HCT116 (cell line): ENCODE data around the gene RIBC2. TPM values are rescaled to one million over a fixed set of nuclear protein-coding genes. Genes with fewer than 3 reads are reported as not detected.

Experiments
- ATAC-seq: fragments of 200-7000 bp; cut with Tn5 transposase; 2 replicates; pipeline ENCODE4 v1.9.1; 2020; ENCODE audit warnings: mild to moderate bottlenecking, moderate library complexity
- BruUV-seq: library from RNA; stranded (reverse); fragments of 400-500 nt; replicated peaks from 2 replicates; lab custom pipeline; 2021; lab: Mats Ljungman, UMichigan
- CTCF ChIA-PET: fragments of 300-600 bp; sonication (Branson Sonifier 250); formaldehyde crosslinking; loops from one replicate; lab custom pipeline; 2021; ENCODE audit warnings: antibody characterized with exemption; lab: Charles Lee
- POLR2A ChIA-PET: fragments of 300-600, 350-600 bp; sonication (Branson Sonifier 250); formaldehyde crosslinking; loops from one replicate; lab custom pipeline; 2021; ENCODE audit warnings: antibody characterized with exemption; lab: Charles Lee
- RAD21 ChIA-PET, 2 experiments: fragments of 300-600 bp; sonication (Branson Sonifier 250); formaldehyde crosslinking; loops; one replicate each; lab custom pipeline; 2023; ENCODE audit warnings: low total read pairs in 2 of 2; ENCODE audit not compliant: uncharacterized antibody in 2 of 2, unreplicated experiment in 2 of 2, low non-redundant PET in 1 of 2; lab: Charles Lee
- DNase-seq: peaks from one replicate; pipeline ENCODE4 v3.0.0-alpha.2; 2010; ENCODE audit warnings: low read depth, low spot score
- H2AFZ ChIP-seq: fragments of 200-600 bp; shearing (Covaris generic), sonication (generic); 2 replicates; pipeline ENCODE4 v1.6.1; 2017; ENCODE audit warnings: low read depth, mixed run types, mixed read lengths, antibody characterized with exemption, low read length; ENCODE audit not compliant: poor library complexity, severe bottlenecking
- H3K27ac ChIP-seq: 2 replicates; pipeline ENCODE4 v1.5.1; 2012; ENCODE audit warnings: low read depth, low read length
- H3K27me3 ChIP-seq: fragments of 200-600 bp; sonication (generic); 2 replicates; pipeline ENCODE4 v1.6.1; 2016; ENCODE audit warnings: mixed run types, low read length, mixed read lengths; ENCODE audit not compliant: insufficient read depth
- H3K36me3 ChIP-seq, 2 experiments: fragments of 200-500 bp in 1 of 2; fragments of 200-600 bp in 1 of 2; sonication (Bioruptor generic) in 1 of 2; sonication (generic) in 1 of 2; 2 replicates each; pipeline versions ENCODE4 v1.5.1 to v1.6.1; 2014 to 2016; ENCODE audit warnings: low read length in 2 of 2, inconsistent platforms in 1 of 2, mixed read lengths in 1 of 2, mixed run types in 1 of 2; ENCODE audit not compliant: insufficient read depth in 2 of 2, control insufficient read depth in 1 of 2
- H3K4me1 ChIP-seq, 2 experiments: fragments of 200-600 bp in 1 of 2; sonication (generic) in 1 of 2; 2 replicates each; pipeline versions ENCODE4 v1.5.1 to v1.6.1; 2012 to 2017; ENCODE audit warnings: low read length in 2 of 2, inconsistent platforms in 1 of 2, mild to moderate bottlenecking in 1 of 2, mixed read lengths in 1 of 2, mixed run types in 1 of 2, moderate library complexity in 1 of 2; ENCODE audit not compliant: insufficient read depth in 2 of 2, control insufficient read depth in 1 of 2
- H3K4me2 ChIP-seq: fragments of 200-600 bp; sonication (generic); 2 replicates; pipeline ENCODE4 v1.6.1; 2017; ENCODE audit warnings: mixed run types, low read length, mixed read lengths
- H3K4me3 ChIP-seq, 2 experiments: fragments of 200-600 bp in 1 of 2; sonication (generic) in 1 of 2; replicated peaks in 1 of 2; 2 replicates each; pipeline ENCODE4 v1.5.1; 2011 to 2016; ENCODE audit warnings: low read length in 2 of 2, control low read depth in 1 of 2, low read depth in 1 of 2, mild to moderate bottlenecking in 1 of 2, mixed read lengths in 1 of 2, mixed run types in 1 of 2
- H3K79me2 ChIP-seq: fragments of 200-600 bp; sonication (generic); 2 replicates; pipeline ENCODE4 v1.6.1; 2017; ENCODE audit warnings: mild to moderate bottlenecking, mixed run types, low read length, moderate library complexity, mixed read lengths; ENCODE audit not compliant: insufficient read depth
- H3K9ac ChIP-seq: fragments of 200-600 bp; sonication (generic); 2 replicates; pipeline ENCODE4 v1.6.1; 2016; ENCODE audit warnings: low read length, mixed read lengths
- H3K9me2 ChIP-seq: fragments of 200-600 bp; sonication (generic), shearing (Covaris generic); 2 replicates; pipeline ENCODE4 v1.6.1; 2017; ENCODE audit warnings: mixed run types, mild to moderate bottlenecking, moderate library complexity; ENCODE audit not compliant: insufficient read depth
- H3K9me3 ChIP-seq, 2 experiments: fragments of 200-500 bp in 1 of 2; fragments of 200-600 bp in 1 of 2; sonication (Bioruptor generic) in 1 of 2; sonication (generic) in 1 of 2; 2 replicates each; pipeline ENCODE4 v1.6.1; 2014 to 2017; ENCODE audit warnings: low read length in 2 of 2, mixed read lengths in 2 of 2, inconsistent platforms in 1 of 2, low read depth in 1 of 2, mild to moderate bottlenecking in 1 of 2, mixed run types in 1 of 2, moderate library complexity in 1 of 2; ENCODE audit not compliant: control insufficient read depth in 1 of 2, insufficient read depth in 1 of 2
- H4K20me1 ChIP-seq: fragments of 200-600 bp; sonication (generic), shearing (Covaris generic); 2 replicates; pipeline ENCODE4 v1.6.1; 2017; ENCODE audit warnings: mixed run types, mild to moderate bottlenecking, moderate library complexity; ENCODE audit not compliant: insufficient read depth
- ATF3 ChIP-seq: IDR thresholded peaks from 2 replicates; pipeline ENCODE4 v1.6.1; 2012
- CBX3 ChIP-seq: IDR thresholded peaks from 2 replicates; pipeline ENCODE4 v1.6.1; 2012; ENCODE audit warnings: low read depth
- CEBPB ChIP-seq: IDR thresholded peaks from 2 replicates; pipeline ENCODE4 v1.6.1; 2012; ENCODE audit warnings: low read depth
- EGR1 ChIP-seq: IDR thresholded peaks from 2 replicates; pipeline ENCODE4 v1.6.1; 2012; ENCODE audit warnings: low read depth
- ELF1 ChIP-seq: IDR thresholded peaks from 2 replicates; pipeline ENCODE4 v1.6.1; 2012; ENCODE audit warnings: low read depth, borderline replicate concordance
- EZH2phosphoT487 ChIP-seq: fragments of 200-600 bp; IDR thresholded peaks from 2 replicates; pipeline ENCODE4 v1.6.1; 2018; ENCODE audit warnings: antibody characterized with exemption, borderline replicate concordance
- JUND ChIP-seq: IDR thresholded peaks from 2 replicates; pipeline ENCODE4 v1.6.1; 2012
- MAX ChIP-seq: IDR thresholded peaks from 2 replicates; pipeline ENCODE4 v1.6.1; 2012
- POLR2A ChIP-seq: IDR thresholded peaks from 2 replicates; pipeline ENCODE4 v1.7.0; 2011; ENCODE audit warnings: borderline replicate concordance; ENCODE audit not compliant: insufficient read depth, insufficient read length; ENCODE audit errors: extremely low read depth
- POLR2AphosphoS5 ChIP-seq: IDR thresholded peaks from 2 replicates; pipeline ENCODE4 v1.6.1; 2011; ENCODE audit warnings: mild to moderate bottlenecking, low read depth, low read length, moderate library complexity
- RAD21 ChIP-seq: IDR thresholded peaks from 2 replicates; pipeline ENCODE4 v1.6.1; 2012; ENCODE audit warnings: low read depth, mild to moderate bottlenecking
- REST ChIP-seq: IDR thresholded peaks from 2 replicates; pipeline ENCODE4 v1.6.1; 2012; ENCODE audit warnings: low read depth
- SIN3A ChIP-seq: IDR thresholded peaks from 2 replicates; pipeline ENCODE4 v1.6.1; 2012; ENCODE audit warnings: low read depth
- SRF ChIP-seq: IDR thresholded peaks from 2 replicates; pipeline ENCODE4 v1.6.1; 2012; ENCODE audit warnings: low read depth
- TCF7L2 ChIP-seq: IDR thresholded peaks from 2 replicates; pipeline ENCODE4 v1.7.0; 2011; ENCODE audit warnings: borderline replicate concordance, inconsistent platforms; ENCODE audit not compliant: insufficient read depth, insufficient read length; ENCODE audit errors: extremely low read depth
- ZBTB33 ChIP-seq: IDR thresholded peaks from 2 replicates; pipeline ENCODE4 v1.6.1; 2011; ENCODE audit warnings: mild to moderate bottlenecking, low read length, moderate library complexity; ENCODE audit not compliant: insufficient replicate concordance; ENCODE audit errors: extremely low read depth
- ZFX ChIP-seq: fragments of 450-650 bp; IDR thresholded peaks from 2 replicates; pipeline ENCODE4 v1.6.1; 2017
- intact Hi-C: fragments of 100-400 bp; cut with micrococcal nuclease; formaldehyde crosslinking; loops from 2 replicates; pipeline ENCODE4 v1.10.0; 2022
- total RNA-seq: library from RNA; stranded (reverse); gene quantifications from one replicate; pipeline ENCODE4 v1.2.1, GENCODE V29; 2021; ENCODE audit not compliant: unreplicated experiment

The RIBC2 gene
- total RNA-seq, 1 experiment from 2014 or later, result 8.3 TPM

- H3K4me3 ChIP-seq, result no peak overlapping the region
- intact Hi-C loops, result no loop called here
- no peaks in the 10 kb centered on the region for H3K36me3 ChIP-seq
- BruUV-seq, result no TSS peak
- no peaks in the 10 kb centered on the region for H3K9me3 ChIP-seq
- H3K4me1 ChIP-seq, result no peaks in the 10 kb centered on the region
- TF ChIP-seq EZH2phosphoT487, result no peak
- no peak for TF ChIP-seq ZBTB33
- TF ChIP-seq POLR2A, result no peak
- TF ChIP-seq TCF7L2, result no peak
- TF ChIP-seq ATF3, result no peak
- no peak for TF ChIP-seq REST
- no peak for TF ChIP-seq CBX3
- TF ChIP-seq EGR1, result no peak
- no peak for TF ChIP-seq POLR2AphosphoS5
- TF ChIP-seq SRF, result no peak
- no peak for TF ChIP-seq SIN3A
- no peak for TF ChIP-seq JUND
- no peak for TF ChIP-seq CEBPB
- no peak for TF ChIP-seq RAD21
- TF ChIP-seq MAX, result no peak
- TF ChIP-seq ZFX, result no peak
- no peak for TF ChIP-seq ELF1
- H3K9ac ChIP-seq, result no peak overlapping the region
- DNase-seq, result no peak
- H3K27ac ChIP-seq, result no peak overlapping the region
- CTCF ChIA-PET, result no interaction called here
- no peak overlapping the region for H3K4me2 ChIP-seq
- no peaks in the 10 kb centered on the region for H3K9me2 ChIP-seq
- H4K20me1 ChIP-seq, result no peaks in the 10 kb centered on the region
- H2AFZ ChIP-seq, result no peak overlapping the region
- RAD21 ChIA-PET, result no interaction called here
- no peak for ATAC-seq
- H3K27me3 ChIP-seq, result no peaks in the 10 kb centered on the region
- POLR2A ChIA-PET, result no interaction called here
- H3K79me2 ChIP-seq, result no peaks in the 10 kb centered on the region
Measured at GRCh38 chr22:45389546-45389945, 23.9 kb upstream of the RIBC2 start.
